ENCODE measurements around the gene FAM241B.

- TF ChIP-seq, protein P1, sequence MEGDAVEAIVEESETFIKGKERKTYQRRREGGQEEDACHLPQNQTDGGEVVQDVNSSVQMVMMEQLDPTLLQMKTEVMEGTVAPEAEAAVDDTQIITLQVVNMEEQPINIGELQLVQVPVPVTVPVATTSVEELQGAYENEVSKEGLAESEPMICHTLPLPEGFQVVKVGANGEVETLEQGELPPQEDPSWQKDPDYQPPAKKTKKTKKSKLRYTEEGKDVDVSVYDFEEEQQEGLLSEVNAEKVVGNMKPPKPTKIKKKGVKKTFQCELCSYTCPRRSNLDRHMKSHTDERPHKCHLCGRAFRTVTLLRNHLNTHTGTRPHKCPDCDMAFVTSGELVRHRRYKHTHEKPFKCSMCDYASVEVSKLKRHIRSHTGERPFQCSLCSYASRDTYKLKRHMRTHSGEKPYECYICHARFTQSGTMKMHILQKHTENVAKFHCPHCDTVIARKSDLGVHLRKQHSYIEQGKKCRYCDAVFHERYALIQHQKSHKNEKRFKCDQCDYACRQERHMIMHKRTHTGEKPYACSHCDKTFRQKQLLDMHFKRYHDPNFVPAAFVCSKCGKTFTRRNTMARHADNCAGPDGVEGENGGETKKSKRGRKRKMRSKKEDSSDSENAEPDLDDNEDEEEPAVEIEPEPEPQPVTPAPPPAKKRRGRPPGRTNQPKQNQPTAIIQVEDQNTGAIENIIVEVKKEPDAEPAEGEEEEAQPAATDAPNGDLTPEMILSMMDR (IDR thresholded peaks at IDR 0.05 in 8 of 11, conservative IDR thresholded peaks at IDR 0.05 in 3 of 11) = no peak
- TF ChIP-seq POLR2A (IDR thresholded peaks at IDR 0.05) (no peak), POLR2AphosphoS5 (IDR thresholded peaks at IDR 0.05) (no peak)
These were observed 6.2 kb downstream of the FAM241B start for GRCh38 chr10:69636273-69636575.

Data from spleen (tissue), 7 donors.